ENCODE measurements around the gene SLAMF1.
"Not testable (repeated sequence)": the region's sequence is repeated elsewhere in the genome, so short reads cannot be mapped to it uniquely, and the experiment has no call there.

Gene SLAMF1

GRCh38 chr1:160646711-160647328 lies at the start of gene SLAMF1:
Gene SLAMF1 (minus strand): TSS chr1:160647044. CDS start chr1:160646945, 99 bp downstream.
- no peak for DNase-seq

- DNase-seq: not testable (repeated sequence)
These were observed 45.5 kb upstream of the SLAMF1 start for GRCh38 chr1:160692390-160692789.

- no peak for DNase-seq
These were observed 38.4 kb upstream of the SLAMF1 start for GRCh38 chr1:160685266-160685665.

GRCh38 chr1:160682983-160683865 lies 36.4 kb upstream of the SLAMF1 start:
- DNase-seq: no peak

GRCh38 chr1:160681891-160682140 lies 35.0 kb upstream of the SLAMF1 start:
- no peak for DNase-seq

- DNase-seq: no peak
These were observed 34.4 kb upstream of the SLAMF1 start for GRCh38 chr1:160681066-160681890.

- DNase-seq: no peak
These were observed 33.6 kb upstream of the SLAMF1 start for GRCh38 chr1:160680399-160680798.

GRCh38 chr1:160679893-160680292 lies 33.0 kb upstream of the SLAMF1 start:
- DNase-seq: no peak

GRCh38 chr1:160676869-160677597 lies 30.2 kb upstream of the SLAMF1 start:
- DNase-seq: no peak

GRCh38 chr1:160675641-160676410 lies 29.0 kb upstream of the SLAMF1 start:
- no peak for DNase-seq

- no peak for DNase-seq
These were observed 27.6 kb upstream of the SLAMF1 start for GRCh38 chr1:160674415-160674814.

- no peak for DNase-seq
These were observed 26.2 kb upstream of the SLAMF1 start for GRCh38 chr1:160672789-160673695.

- DNase-seq: no peak
These were observed 25.0 kb upstream of the SLAMF1 start for GRCh38 chr1:160671603-160672517.

GRCh38 chr1:160670701-160671100 lies 23.9 kb upstream of the SLAMF1 start:
- DNase-seq: no peak

- no peak for DNase-seq
These were observed 23.0 kb upstream of the SLAMF1 start for GRCh38 chr1:160669802-160670201.

GRCh38 chr1:160669276-160669675 lies 22.4 kb upstream of the SLAMF1 start:
- DNase-seq: no peak

GRCh38 chr1:160667896-160668295 lies 21.1 kb upstream of the SLAMF1 start:
- no peak for DNase-seq

- no peak for DNase-seq
These were observed 19.2 kb upstream of the SLAMF1 start for GRCh38 chr1:160666079-160666442.

- no peak for DNase-seq
These were observed 18.7 kb upstream of the SLAMF1 start for GRCh38 chr1:160665330-160666078.

Data from NCI-H1436 treated with DMSO at 0.1 percent for 48 hours (cell line).